WTC11 (cell line): ENCODE measurements around the gene LCN10.
"Not testable (repeated sequence)": the region's sequence is repeated elsewhere in the genome, so short reads cannot be mapped to it uniquely, and the experiment has no call there.

Source experiments
- CTCF ChIP-seq: fragments of 200-600 bp; IDR thresholded peaks from 2 replicates; pipeline ENCODE4 v1.8.0; 2022; ENCODE audit warnings: antibody characterized with exemption
- FOXJ3 ChIP-seq: sonication (generic); formaldehyde crosslinking; IDR thresholded peaks from 2 replicates; pipeline ENCODE4 v1.9.0; 2021; ENCODE audit warnings: missing genetic modification reagents, mild to moderate bottlenecking, borderline replicate concordance
- IRF2 ChIP-seq: sonication (generic); formaldehyde crosslinking; IDR thresholded peaks from 2 replicates; pipeline ENCODE4 v1.8.0; 2022; ENCODE audit warnings: low read depth, missing genetic modification reagents, borderline replicate concordance
- NR2C2 ChIP-seq: sonication (generic); formaldehyde crosslinking; IDR thresholded peaks from 2 replicates; pipeline ENCODE4 v1.8.0; 2022; ENCODE audit warnings: mild to moderate bottlenecking, missing genetic modification reagents
- TF ChIP-seq, protein P1 (sequence below): sonication (generic); formaldehyde crosslinking; IDR thresholded peaks from 2 replicates; pipeline ENCODE4 v1.8.1; 2022; ENCODE audit warnings: low read depth, mild to moderate bottlenecking, moderate library complexity, missing genetic modification reagents, borderline replicate concordance
- TF ChIP-seq, protein P2 (sequence below): sonication (generic); formaldehyde crosslinking; IDR thresholded peaks from 2 replicates; pipeline ENCODE4 v1.8.1; 2023; ENCODE audit warnings: mild to moderate bottlenecking, missing genetic modification reagents, moderate library complexity
- TF ChIP-seq, protein P3 (sequence below): sonication (generic); formaldehyde crosslinking; IDR thresholded peaks from 2 replicates; pipeline ENCODE4 v1.8.0; 2022; ENCODE audit warnings: mild to moderate bottlenecking, missing genetic modification reagents

DNA sequence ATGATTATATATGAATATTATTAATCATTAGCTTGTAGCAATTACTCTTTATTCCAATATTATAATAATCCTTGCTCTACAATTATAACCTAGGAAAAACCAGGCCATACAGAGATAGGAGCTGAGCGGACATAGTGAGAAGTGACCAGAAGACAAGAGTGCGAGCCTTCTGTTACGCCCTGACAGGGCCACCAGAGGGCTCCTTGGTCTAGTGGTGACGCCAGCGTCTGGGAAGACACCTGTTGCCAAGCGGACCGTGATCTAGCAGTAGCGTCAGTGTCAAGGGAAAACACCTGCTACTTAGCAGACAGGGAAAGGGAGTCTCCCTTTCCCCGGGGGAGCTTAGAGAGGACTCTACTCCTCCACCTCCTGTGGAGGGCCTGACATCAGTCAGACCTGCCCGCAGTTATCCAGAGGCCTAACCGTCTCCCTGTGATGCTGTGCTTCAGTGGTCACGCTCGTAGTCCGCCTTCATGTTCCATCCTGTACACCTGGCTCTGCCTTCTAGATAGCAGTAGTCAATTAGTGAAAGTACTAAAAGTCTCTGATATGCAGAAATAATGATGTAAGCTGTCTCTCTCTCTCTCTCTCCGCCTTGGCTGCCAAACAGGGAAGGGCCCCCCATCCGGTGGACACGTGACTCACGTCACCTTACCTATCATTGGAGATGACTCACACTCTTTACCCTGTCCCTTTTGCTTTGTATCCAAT, 23.8 kb upstream of the LCN10 start:
- not testable (repeated sequence) for TF ChIP-seq NR2C2 (CRISPR knock-in tag); CTCF; FOXJ3 (CRISPR knock-in tag); IRF2
- TF ChIP-seq, protein P1, sequence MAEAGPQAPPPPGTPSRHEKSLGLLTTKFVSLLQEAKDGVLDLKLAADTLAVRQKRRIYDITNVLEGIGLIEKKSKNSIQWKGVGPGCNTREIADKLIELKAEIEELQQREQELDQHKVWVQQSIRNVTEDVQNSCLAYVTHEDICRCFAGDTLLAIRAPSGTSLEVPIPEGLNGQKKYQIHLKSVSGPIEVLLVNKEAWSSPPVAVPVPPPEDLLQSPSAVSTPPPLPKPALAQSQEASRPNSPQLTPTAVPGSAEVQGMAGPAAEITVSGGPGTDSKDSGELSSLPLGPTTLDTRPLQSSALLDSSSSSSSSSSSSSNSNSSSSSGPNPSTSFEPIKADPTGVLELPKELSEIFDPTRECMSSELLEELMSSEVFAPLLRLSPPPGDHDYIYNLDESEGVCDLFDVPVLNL (CRISPR knock-in tag) = not testable (repeated sequence)
- TF ChIP-seq, protein P2, sequence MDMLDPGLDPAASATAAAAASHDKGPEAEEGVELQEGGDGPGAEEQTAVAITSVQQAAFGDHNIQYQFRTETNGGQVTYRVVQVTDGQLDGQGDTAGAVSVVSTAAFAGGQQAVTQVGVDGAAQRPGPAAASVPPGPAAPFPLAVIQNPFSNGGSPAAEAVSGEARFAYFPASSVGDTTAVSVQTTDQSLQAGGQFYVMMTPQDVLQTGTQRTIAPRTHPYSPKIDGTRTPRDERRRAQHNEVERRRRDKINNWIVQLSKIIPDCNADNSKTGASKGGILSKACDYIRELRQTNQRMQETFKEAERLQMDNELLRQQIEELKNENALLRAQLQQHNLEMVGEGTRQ = not testable (repeated sequence)
- TF ChIP-seq, protein P3, sequence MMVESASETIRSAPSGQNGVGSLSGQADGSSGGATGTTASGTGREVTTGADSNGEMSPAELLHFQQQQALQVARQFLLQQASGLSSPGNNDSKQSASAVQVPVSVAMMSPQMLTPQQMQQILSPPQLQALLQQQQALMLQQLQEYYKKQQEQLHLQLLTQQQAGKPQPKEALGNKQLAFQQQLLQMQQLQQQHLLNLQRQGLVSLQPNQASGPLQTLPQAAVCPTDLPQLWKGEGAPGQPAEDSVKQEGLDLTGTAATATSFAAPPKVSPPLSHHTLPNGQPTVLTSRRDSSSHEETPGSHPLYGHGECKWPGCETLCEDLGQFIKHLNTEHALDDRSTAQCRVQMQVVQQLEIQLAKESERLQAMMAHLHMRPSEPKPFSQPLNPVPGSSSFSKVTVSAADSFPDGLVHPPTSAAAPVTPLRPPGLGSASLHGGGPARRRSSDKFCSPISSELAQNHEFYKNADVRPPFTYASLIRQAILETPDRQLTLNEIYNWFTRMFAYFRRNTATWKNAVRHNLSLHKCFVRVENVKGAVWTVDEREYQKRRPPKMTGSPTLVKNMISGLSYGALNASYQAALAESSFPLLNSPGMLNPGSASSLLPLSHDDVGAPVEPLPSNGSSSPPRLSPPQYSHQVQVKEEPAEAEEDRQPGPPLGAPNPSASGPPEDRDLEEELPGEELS (CRISPR knock-in tag) = not testable (repeated sequence)
